Panc1 (cell line): ENCODE results near the gene MS4A10. TPM values are rescaled to one million over a fixed set of nuclear protein-coding genes. Genes with fewer than 3 reads are reported as not detected.

Source experiments
- ATAC-seq: fragments of 200-7000 bp; cut with Tn5 transposase; 2 replicates; pipeline ENCODE4 v1.9.1; 2020; ENCODE audit warnings: mild to moderate bottlenecking, moderate library complexity
- BruUV-seq: library from RNA; stranded (reverse); fragments of 400-500 nt; replicated peaks from 2 replicates; lab custom pipeline; 2021; lab: Mats Ljungman, UMichigan
- CTCF ChIA-PET: fragments of 300-600 bp; sonication (Branson Sonifier 250); formaldehyde crosslinking; loops from one replicate; lab custom pipeline; 2022; ENCODE audit warnings: antibody characterized with exemption; lab: Charles Lee
- POLR2A ChIA-PET: fragments of 300-600 bp; sonication (Branson Sonifier 250); formaldehyde crosslinking; loops from one replicate; lab custom pipeline; 2022; ENCODE audit warnings: antibody characterized with exemption; lab: Charles Lee
- DNase-seq: peaks from one replicate; pipeline ENCODE4 v3.0.0-alpha.2; 2010; ENCODE audit warnings: low read depth, low spot score
- H3K27ac ChIP-seq: 2 replicates; pipeline ENCODE4 v1.5.1; 2011; ENCODE audit warnings: mild to moderate bottlenecking, low read length, inconsistent platforms
- H3K27me3 ChIP-seq: fragments of 200-500 bp; sonication (Bioruptor generic); 2 replicates; pipeline ENCODE4 v1.6.0; 2014; ENCODE audit warnings: low read length, inconsistent platforms; ENCODE audit not compliant: control insufficient read depth, insufficient read depth
- H3K36me3 ChIP-seq: fragments of 200-500 bp; sonication (Bioruptor generic); 2 replicates; pipeline ENCODE4 v1.5.1; 2014; ENCODE audit warnings: inconsistent platforms, mild to moderate bottlenecking, low read length, moderate library complexity; ENCODE audit not compliant: control insufficient read depth, insufficient read depth
- H3K4me1 ChIP-seq: 2 replicates; pipeline ENCODE4 v1.5.1; 2011; ENCODE audit warnings: inconsistent platforms, mild to moderate bottlenecking, low read length, moderate library complexity; ENCODE audit not compliant: control insufficient read depth, insufficient read depth
- H3K4me3 ChIP-seq, 2 experiments: 2 replicates each; pipeline ENCODE4 v1.5.1; 2011 to 2012; ENCODE audit warnings: low read depth in 2 of 2, low read length in 2 of 2, mild to moderate bottlenecking in 2 of 2, inconsistent platforms in 1 of 2, moderate library complexity in 1 of 2
- H3K9me3 ChIP-seq: fragments of 200-500 bp; sonication (Bioruptor generic); 2 replicates; pipeline ENCODE4 v1.5.1; 2014; ENCODE audit warnings: low read depth, mild to moderate bottlenecking, inconsistent platforms, low read length, moderate library complexity; ENCODE audit not compliant: control insufficient read depth, insufficient read depth
- CTCF ChIP-seq: fragments of 450-650 bp; IDR thresholded peaks from 2 replicates; pipeline ENCODE4 v1.5.1; 2017; ENCODE audit warnings: mild to moderate bottlenecking
- POLR2AphosphoS5 ChIP-seq: IDR thresholded peaks from 2 replicates; pipeline ENCODE4 v1.6.1; 2012; ENCODE audit warnings: mild to moderate bottlenecking, low read depth, low read length, moderate library complexity
- REST ChIP-seq, 2 experiments: IDR thresholded peaks; 2 replicates each; pipeline ENCODE4 v1.6.1; 2011 to 2012; ENCODE audit warnings: low read depth in 2 of 2, control low read depth in 1 of 2, low read length in 1 of 2, mild to moderate bottlenecking in 1 of 2, moderate library complexity in 1 of 2; ENCODE audit not compliant: insufficient read depth in 1 of 2
- SIN3A ChIP-seq: IDR thresholded peaks from 2 replicates; pipeline ENCODE4 v1.6.1; 2012; ENCODE audit warnings: low read depth, mild to moderate bottlenecking, low read length, moderate library complexity, borderline replicate concordance; ENCODE audit not compliant: insufficient read depth
- TCF7L2 ChIP-seq: IDR thresholded peaks from 2 replicates; pipeline ENCODE4 v1.6.1; 2011; ENCODE audit warnings: mild to moderate bottlenecking, low read depth, low read length, inconsistent platforms
- in situ Hi-C: cut with HindIII; loops from 2 replicates; pipeline ENCODE4 v1.10.0; 2016; ENCODE audit warnings: low sequenced_read_pairs, low pct_unique_long_range_greater_than_20kb
- intact Hi-C: fragments of 100-400 bp; cut with micrococcal nuclease; formaldehyde crosslinking; loops from one replicate; pipeline ENCODE4 v1.10.0; 2022; ENCODE audit not compliant: unreplicated experiment
- total RNA-seq: library from RNA; stranded (reverse); gene quantifications from one replicate; pipeline ENCODE4 v1.2.1, GENCODE V29; 2021; ENCODE audit not compliant: unreplicated experiment

Gene MS4A10
- total RNA-seq, 1 experiment from 2014 or later = not detected

GRCh38 chr11:60790726-60791125 lies 5.6 kb downstream of the MS4A10 start:
- in situ Hi-C loops = no loop called here
- Histone ChIP-seq H3K36me3 (no peaks in the 10 kb centered on the region), H3K9me3 (no peaks in the 10 kb centered on the region), H3K27me3 (no peaks in the 10 kb centered on the region), H3K4me3 (no peak overlapping the region), H3K27ac (no peak overlapping the region), H3K4me1 (no peaks in the 10 kb centered on the region)
- ChIA-PET CTCF (no interaction called here), POLR2A (no interaction called here)
- no TSS peak for BruUV-seq
- DNase-seq (no peak), ATAC-seq (no peak)
- intact Hi-C loops = no loop called here
- TF ChIP-seq CTCF (no peak), POLR2AphosphoS5 (no peak), REST (IDR thresholded peaks at IDR 0.05; ENCODE audit: insufficient read depth in 1 of 2, low read depth in 2 of 2, low read length in 1 of 2) (no peak), SIN3A (no peak), TCF7L2 (no peak)

GRCh38 chr11:60791153-60791933 lies 6.2 kb downstream of the MS4A10 start:
- Histone ChIP-seq H3K4me1 (no peaks in the 10 kb centered on the region), H3K27me3 (no peaks in the 10 kb centered on the region), H3K36me3 (no peaks in the 10 kb centered on the region), H3K27ac (no peak overlapping the region), H3K4me3 (no peak overlapping the region), H3K9me3 (no peaks in the 10 kb centered on the region)
- DNase-seq (no peak), ATAC-seq (no peak)
- in situ Hi-C loops (no loop called here), intact Hi-C loops (no loop called here)
- ChIA-PET CTCF (no interaction called here), POLR2A (no interaction called here)
- TF ChIP-seq TCF7L2 (no peak), CTCF (no peak), POLR2AphosphoS5 (no peak), REST (IDR thresholded peaks at IDR 0.05; ENCODE audit: insufficient read depth in 1 of 2, low read depth in 2 of 2, low read length in 1 of 2) (no peak)
- no TSS peak for BruUV-seq
